ENCODE results near the gene XXYLT1. TPM values are rescaled to one million over a fixed set of nuclear protein-coding genes. Genes with fewer than 3 reads are reported as not detected.

The XXYLT1 gene
- total RNA-seq, 1 experiment from 2014 or later: 10.9 TPM

- H3K27ac ChIP-seq (ENCODE audit: low read depth, low read length): no peak overlapping the region
- H3K36me3 ChIP-seq (ENCODE audit: control insufficient read depth in 1 of 2, insufficient read depth in 2 of 2, low read length in 2 of 2): no peaks in the 10 kb centered on the region
- DNase-seq (ENCODE audit: low read depth, low spot score) (no peak), ATAC-seq (no peak; the same call in 1 of the 2 replicates)
- ChIA-PET RAD21 (ENCODE audit: low non-redundant PET in 1 of 2, low total read pairs in 2 of 2, uncharacterized antibody in 2 of 2, unreplicated experiment in 2 of 2) (no interaction called here), POLR2A (no interaction called here), CTCF (no interaction called here)
- no peak overlapping the region for H3K4me3 ChIP-seq (replicated peaks in 1 of 2; ENCODE audit: low read depth in 1 of 2, low read length in 2 of 2)
- H3K9me3 ChIP-seq (ENCODE audit: control insufficient read depth in 1 of 2, insufficient read depth in 1 of 2, low read depth in 1 of 2, low read length in 2 of 2): no peaks in the 10 kb centered on the region
- H2AFZ ChIP-seq (ENCODE audit: low read depth, low read length, poor library complexity, severe bottlenecking): no peak overlapping the region
- H3K4me2 ChIP-seq (ENCODE audit: low read length): no peak overlapping the region
- H3K27me3 ChIP-seq (ENCODE audit: insufficient read depth, low read length): no peaks in the 10 kb centered on the region
- no peaks in the 10 kb centered on the region for H3K79me2 ChIP-seq (ENCODE audit: insufficient read depth, low read length)
- H3K4me1 ChIP-seq (ENCODE audit: control insufficient read depth in 1 of 2, insufficient read depth in 2 of 2, low read length in 2 of 2): peaks cover 2 to 4% of the 10 kb centered on the region in 2 experiments; a peak in 2 of 4 replicates
- BruUV-seq (replicated peaks): no TSS peak
- no peaks in the 10 kb centered on the region for H4K20me1 ChIP-seq (ENCODE audit: insufficient read depth)
- TF ChIP-seq YY1 (IDR thresholded peaks at IDR 0.05; ENCODE audit: extremely low read depth, insufficient replicate concordance, low read depth, low read length) (no peak), ZNF274 (IDR thresholded peaks at IDR 0.05; ENCODE audit: low read depth, low read length) (no peak), JUND (IDR thresholded peaks at IDR 0.05) (no peak), POLR2A (IDR thresholded peaks at IDR 0.05; ENCODE audit: borderline replicate concordance, extremely low read depth, insufficient read depth, insufficient read length) (no peak), ATF3 (IDR thresholded peaks at IDR 0.05) (no peak), ZFX (IDR thresholded peaks at IDR 0.05) (no peak), SP1 (IDR thresholded peaks at IDR 0.05; ENCODE audit: low read depth) (no peak), EGR1 (IDR thresholded peaks at IDR 0.05; ENCODE audit: low read depth) (no peak), EZH2phosphoT487 (IDR thresholded peaks at IDR 0.05; ENCODE audit: borderline replicate concordance) (no peak), POLR2AphosphoS5 (IDR thresholded peaks at IDR 0.05; ENCODE audit: low read depth, low read length) (no peak), CTCF (IDR thresholded peaks at IDR 0.05 in 2 of 3, conservative IDR thresholded peaks at IDR 0.05 in 1 of 3; ENCODE audit: borderline replicate concordance in 1 of 3, insufficient read depth in 1 of 3, low read depth in 2 of 3, low read length in 2 of 3) (no peak), REST (IDR thresholded peaks at IDR 0.05; ENCODE audit: low read depth) (no peak), CEBPB (IDR thresholded peaks at IDR 0.05; ENCODE audit: low read depth) (no peak), SIN3A (IDR thresholded peaks at IDR 0.05; ENCODE audit: low read depth) (no peak), FOSL1 (IDR thresholded peaks at IDR 0.05; ENCODE audit: low read depth) (no peak), EZH2 (IDR thresholded peaks at IDR 0.05) (no peak)
- no peaks in the 10 kb centered on the region for H3K9me2 ChIP-seq (ENCODE audit: insufficient read depth)
- H3K9ac ChIP-seq (ENCODE audit: low read length): no peak overlapping the region
- intact Hi-C loops (cut with micrococcal nuclease): no loop called here
These were observed 190.8 kb downstream of the XXYLT1 start for GRCh38 chr3:195080125-195080524.

Measured in HCT116 (cell line).